H9 (cell line): ENCODE measurements around the gene USP12. TPM values are rescaled to one million over a fixed set of nuclear protein-coding genes. Genes with fewer than 3 reads are reported as not detected.

Experiments
- DNase-seq: peaks from one replicate; pipeline ENCODE4 v3.0.0-alpha.2; 2017
- H2AFZ ChIP-seq: one replicate; pipeline ENCODE4 v1.6.1; 2013; ENCODE audit warnings: mild to moderate bottlenecking, low read length, control low read depth, moderate library complexity
- H2AK5ac ChIP-seq: 2 replicates; pipeline ENCODE4 v1.6.1; 2013; ENCODE audit warnings: low read length, control low read depth, mixed read lengths; ENCODE audit not compliant: insufficient read length
- H2BK120ac ChIP-seq: one replicate; pipeline ENCODE4 v1.6.1; 2013; ENCODE audit warnings: low read depth, mild to moderate bottlenecking, low read length, control low read depth, inconsistent platforms; ENCODE audit not compliant: poor library complexity, severe bottlenecking
- H2BK12ac ChIP-seq: 2 replicates; pipeline ENCODE4 v1.6.1; 2013; ENCODE audit warnings: low read length, control low read depth, mixed read lengths, low read depth; ENCODE audit not compliant: insufficient read length
- H2BK15ac ChIP-seq: 2 replicates; pipeline ENCODE4 v1.6.1; 2013; ENCODE audit warnings: low read depth, low read length, control low read depth
- H2BK20ac ChIP-seq: one replicate; pipeline ENCODE4 v1.6.1; 2013; ENCODE audit warnings: low read depth, mild to moderate bottlenecking, low read length, control low read depth, inconsistent platforms; ENCODE audit not compliant: poor library complexity, severe bottlenecking
- H2BK5ac ChIP-seq: 2 replicates; pipeline ENCODE4 v1.6.1; 2013; ENCODE audit warnings: low read length, control low read depth, mixed read lengths; ENCODE audit not compliant: insufficient read length
- H3K14ac ChIP-seq: 2 replicates; pipeline ENCODE4 v1.6.1; 2013; ENCODE audit warnings: low read length, control low read depth; ENCODE audit not compliant: insufficient read depth
- H3K18ac ChIP-seq: 2 replicates; pipeline ENCODE4 v1.6.1; 2013; ENCODE audit warnings: low read depth, mild to moderate bottlenecking, mixed read lengths, low read length, control low read depth; ENCODE audit not compliant: insufficient read length
- H3K23ac ChIP-seq: 2 replicates; pipeline ENCODE4 v1.6.1; 2013; ENCODE audit warnings: low read length, control low read depth, mixed read lengths, low read depth; ENCODE audit not compliant: insufficient read length
- H3K23me2 ChIP-seq: 2 replicates; pipeline ENCODE4 v1.6.1; 2013; ENCODE audit warnings: low read depth, mild to moderate bottlenecking, mixed read lengths, low read length, control low read depth; ENCODE audit not compliant: insufficient read length, poor library complexity, severe bottlenecking
- H3K27ac ChIP-seq: 2 replicates; pipeline ENCODE4 v1.5.1; 2013; ENCODE audit warnings: low read length, control low read depth, mixed read lengths, low read depth; ENCODE audit not compliant: insufficient read length
- H3K27me3 ChIP-seq: 2 replicates; pipeline ENCODE4 v1.6.1; 2013; ENCODE audit warnings: low read length, control low read depth, inconsistent platforms; ENCODE audit not compliant: insufficient read depth
- H3K4ac ChIP-seq: 2 replicates; pipeline ENCODE4 v1.6.1; 2013; ENCODE audit warnings: low read depth, mild to moderate bottlenecking, control low read depth, inconsistent platforms, low read length, moderate library complexity
- H3K4me1 ChIP-seq: 2 replicates; pipeline ENCODE4 v1.6.1; 2013; ENCODE audit warnings: low read length, control low read depth, inconsistent platforms; ENCODE audit not compliant: insufficient read depth
- H3K4me2 ChIP-seq: 2 replicates; pipeline ENCODE4 v1.6.1; 2013; ENCODE audit warnings: low read length, control low read depth, mixed read lengths; ENCODE audit not compliant: insufficient read length, insufficient read depth
- H3K56ac ChIP-seq: 2 replicates; pipeline ENCODE4 v1.6.1; 2013; ENCODE audit warnings: low read depth, mild to moderate bottlenecking, mixed read lengths, low read length, control low read depth; ENCODE audit not compliant: insufficient read length
- H3K79me1 ChIP-seq: 2 replicates; pipeline ENCODE4 v1.6.1; 2013; ENCODE audit warnings: low read depth, mild to moderate bottlenecking, moderate library complexity, low read length, control low read depth, inconsistent platforms; ENCODE audit not compliant: insufficient read depth, poor library complexity, severe bottlenecking
- H3K79me2 ChIP-seq: 2 replicates; pipeline ENCODE4 v1.6.1; 2013; ENCODE audit warnings: low read length, control low read depth, inconsistent platforms; ENCODE audit not compliant: insufficient read depth
- H3K9ac ChIP-seq: 2 replicates; pipeline ENCODE4 v1.6.1; 2013; ENCODE audit warnings: low read length, control low read depth, mixed read lengths; ENCODE audit not compliant: insufficient read length; ENCODE audit errors: extremely low read depth
- H3K9me3 ChIP-seq: one replicate; pipeline ENCODE4 v1.6.1; 2013; ENCODE audit warnings: low read depth, low read length, inconsistent platforms; ENCODE audit not compliant: control insufficient read depth
- H3T11ph ChIP-seq: one replicate; pipeline ENCODE4 v1.6.1; 2013; ENCODE audit warnings: mild to moderate bottlenecking, low read length, control low read depth, inconsistent platforms
- H4K20me1 ChIP-seq: one replicate; pipeline ENCODE4 v1.6.1; 2013; ENCODE audit not compliant: control insufficient read depth, insufficient read length, insufficient read depth
- H4K5ac ChIP-seq: 2 replicates; pipeline ENCODE4 v1.6.1; 2013; ENCODE audit warnings: low read depth, mild to moderate bottlenecking, mixed read lengths, low read length, control low read depth; ENCODE audit not compliant: insufficient read length
- H4K8ac ChIP-seq: replicated peaks from 2 replicates; pipeline ENCODE4 v1.6.1; 2013; ENCODE audit warnings: low read length, control low read depth, mixed read lengths, low read depth; ENCODE audit not compliant: insufficient read length
- H4K91ac ChIP-seq: 2 replicates; pipeline ENCODE4 v1.6.1; 2013; ENCODE audit warnings: low read depth, mild to moderate bottlenecking, moderate library complexity, mixed read lengths, low read length, control low read depth; ENCODE audit not compliant: insufficient read length
- H3K27ac Mint-ChIP-seq, 3 experiments: 2 replicates in 2 of 3; 3 replicates in 1 of 3; pipeline ENCODE4 v1.8.0; 2020 to 2021; ENCODE audit warnings: mixed read lengths in 3 of 3, mild to moderate bottlenecking in 1 of 3, moderate library complexity in 1 of 3
- H3K27me3 Mint-ChIP-seq: 2 replicates; pipeline ENCODE4 v1.8.0; 2021; ENCODE audit warnings: low read depth, mild to moderate bottlenecking, moderate library complexity, mixed read lengths
- H3K36me3 Mint-ChIP-seq, 3 experiments: 2 replicates in 2 of 3; 3 replicates in 1 of 3; pipeline ENCODE4 v1.8.0; 2020 to 2021; ENCODE audit warnings: low read depth in 3 of 3, mixed read lengths in 3 of 3; ENCODE audit not compliant: insufficient read depth in 1 of 3
- H3K4me1 Mint-ChIP-seq, 2 experiments: 2 replicates each; pipeline ENCODE4 v1.8.0; 2020; ENCODE audit warnings: mixed read lengths in 2 of 2
- H3K4me3 Mint-ChIP-seq, 2 experiments: 2 replicates in 1 of 2; 3 replicates in 1 of 2; pipeline ENCODE4 v1.8.0; 2020 to 2021; ENCODE audit warnings: mild to moderate bottlenecking in 2 of 2, mixed read lengths in 2 of 2, moderate library complexity in 1 of 2
- H3K9me3 Mint-ChIP-seq, 2 experiments: 2 replicates in 1 of 2; 3 replicates in 1 of 2; pipeline ENCODE4 v1.8.0; 2020; ENCODE audit warnings: mild to moderate bottlenecking in 2 of 2, mixed read lengths in 2 of 2, moderate library complexity in 1 of 2
- CTCF ChIP-seq: fragments of 200-600 bp; sonication (generic); conservative IDR thresholded peaks from 3 replicates; pipeline ENCODE4 v1.8.0; 2021; ENCODE audit warnings: antibody characterized with exemption, mild to moderate bottlenecking
- WGBS: extraction: QIAGEN DNeasy Blood & Tissue Kit; methylation state at CpG from one replicate; pipeline ENCODE4 v1.1.7; 2013; ENCODE audit warnings: missing lambda C conversion rate, low lambda C conversion rate, mixed read lengths; ENCODE audit not compliant: insufficient read length; ENCODE audit errors: extremely low coverage; 5-methylcytosine and 5-hydroxymethylcytosine counted together
- total RNA-seq: library from RNA; stranded (reverse); gene quantifications from 2 replicates; pipeline ENCODE4 v1.2.1, GENCODE V29; 2021

Gene USP12
- total RNA-seq, 1 experiment from 2014 or later = 24.8 TPM

DNA sequence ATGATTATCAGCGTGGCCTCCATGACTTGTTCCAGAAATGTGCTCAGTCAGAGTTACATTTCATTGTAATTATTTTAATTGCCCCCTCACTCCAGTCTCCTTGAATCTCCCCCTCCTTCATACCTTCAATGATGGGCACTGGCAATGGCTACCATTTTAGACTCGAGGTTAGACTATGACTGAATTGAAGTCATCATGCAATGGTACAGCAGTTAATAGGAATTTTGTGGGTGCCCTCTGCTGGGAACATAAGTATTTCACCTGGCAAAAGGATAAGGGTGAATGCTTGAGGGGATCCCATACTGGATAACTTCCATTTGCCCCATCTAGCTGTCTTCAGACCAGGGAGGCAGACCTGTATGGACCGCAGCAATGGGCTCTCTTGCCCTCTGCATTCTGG is 32.2 kb upstream of the USP12 start:
- H4K5ac ChIP-seq = no peak overlapping the region
- Mint-ChIP-seq H3K27me3 (no peaks in the 10 kb centered on the region), H3K36me3 (no peaks in the 10 kb centered on the region), H3K4me1 (peaks cover 5 to 13% of the 10 kb centered on the region in 2 experiments; a peak in 3 of 4 replicates), H3K27ac (no peak overlapping the region; a peak in 1 of 7 replicates), H3K4me3 (no peak overlapping the region), H3K9me3 (no peaks in the 10 kb centered on the region)
- H3T11ph ChIP-seq = no peak overlapping the region
- H3K79me2 ChIP-seq = no peaks in the 10 kb centered on the region
- TF ChIP-seq CTCF = no peak; the same call in 2 of the 3 replicates
- H4K8ac ChIP-seq = no peak overlapping the region
- H4K20me1 ChIP-seq = no peaks in the 10 kb centered on the region
- H3K56ac ChIP-seq = no peak overlapping the region
- H3K79me1 ChIP-seq = no peaks in the 10 kb centered on the region
- no peak overlapping the region for H3K9ac ChIP-seq
- H2AK5ac ChIP-seq = no peak overlapping the region
- no peak overlapping the region for H2BK20ac ChIP-seq
- H3K18ac ChIP-seq = no peak overlapping the region
- H2BK15ac ChIP-seq = no peak overlapping the region
- H3K14ac ChIP-seq = no peak overlapping the region
- H2AFZ ChIP-seq = no peak overlapping the region
- H3K9me3 ChIP-seq = no peaks in the 10 kb centered on the region
- DNase-seq = no peak
- H3K23me2 ChIP-seq = no peaks in the 10 kb centered on the region
- H3K27me3 ChIP-seq = no peaks in the 10 kb centered on the region
- H2BK120ac ChIP-seq = no peak overlapping the region
- H2BK12ac ChIP-seq = no peak overlapping the region
- H3K27ac ChIP-seq = no peak overlapping the region
- H3K4me2 ChIP-seq = no peak overlapping the region
- no peak overlapping the region for H3K4ac ChIP-seq
- no peak overlapping the region for H3K23ac ChIP-seq
- WGBS = no CpG with 5 or more reads among the region's 3 CpGs
- H3K4me1 ChIP-seq = no peaks in the 10 kb centered on the region
- no peak overlapping the region for H4K91ac ChIP-seq
- no peak overlapping the region for H2BK5ac ChIP-seq
